GM18499 (cell line): Measurements from ENCODE around the gene SPATA31A1.
"Not testable (repeated sequence)": the region's sequence is repeated elsewhere in the genome, so short reads cannot be mapped to it uniquely, and the experiment has no call there.

Experiments
- ATAC-seq: cut with Tn5 transposase; IDR thresholded peaks from one replicate; pipeline ENCODE4 v1.9.1; 2021; ENCODE audit warnings: moderate number of reproducible peaks; ENCODE audit not compliant: insufficient read depth, unreplicated experiment

The SPATA31A1 gene

GRCh38 chr9:39355369-39355768, at the start of gene SPATA31A1:
TSS of gene SPATA31A1 (plus strand) at chr9:39355669. CDS start at chr9:39355731, 62 bp downstream.
- ATAC-seq, result not testable (repeated sequence)

DNA sequence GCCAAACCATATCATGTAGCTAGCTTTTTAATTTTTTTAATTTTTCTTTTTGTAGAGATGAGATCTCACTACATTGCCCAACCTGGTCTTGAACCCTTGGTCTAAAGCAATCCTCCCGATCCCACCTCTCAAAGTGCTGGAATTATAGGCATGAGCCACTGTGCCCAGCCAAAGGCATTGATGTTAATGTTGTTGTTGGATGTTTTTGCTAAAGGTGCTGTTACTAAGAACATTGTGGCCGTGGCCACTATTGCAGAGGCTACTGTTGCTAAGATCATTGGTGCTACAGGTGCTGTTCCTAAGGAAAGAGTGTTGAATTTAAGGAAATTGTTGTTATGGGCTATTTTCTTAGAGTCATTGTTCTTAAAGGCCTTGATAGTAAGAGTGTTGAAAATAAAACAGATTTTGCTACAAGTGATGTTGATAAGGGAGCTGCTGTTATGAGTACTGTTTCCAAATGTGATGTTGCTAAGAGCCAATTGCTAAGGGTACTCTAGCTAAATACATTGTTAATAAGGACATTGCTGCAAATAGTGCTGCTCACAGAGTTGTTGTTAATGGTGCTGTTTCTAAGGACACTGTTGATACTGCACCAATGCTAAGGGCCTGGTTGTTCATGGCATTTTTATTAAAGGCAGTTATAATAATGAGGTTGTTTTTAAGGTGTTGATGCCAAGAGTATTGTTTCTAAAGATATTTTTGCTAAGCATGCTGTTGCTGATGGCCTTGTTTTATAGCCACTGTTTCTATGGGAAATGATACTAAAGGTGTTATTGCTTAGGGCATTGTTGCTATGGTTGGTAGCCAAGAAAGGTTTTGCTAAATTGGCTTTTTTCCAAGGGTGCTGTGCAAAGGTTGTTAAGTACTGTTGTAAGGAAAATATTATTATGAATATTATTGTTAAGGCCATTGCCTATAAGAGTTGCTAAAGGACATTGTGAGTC, 52.1 kb downstream of the SPATA31A1 start:
- not testable (repeated sequence) for ATAC-seq

GRCh38 chr9:39411254-39411940, 55.9 kb downstream of the SPATA31A1 start:
- not testable (repeated sequence) for ATAC-seq
